Osteocyte (in vitro differentiated cells): ENCODE results near the gene ABI3BP. TPM values are rescaled to one million over a fixed set of nuclear protein-coding genes. Genes with fewer than 3 reads are reported as not detected.

ENCODE experiments used
- DNase-seq: peaks from one replicate; pipeline ENCODE4 v3.0.0; 2021; ENCODE audit warnings: mixed read lengths; ENCODE audit not compliant: unreplicated experiment; ENCODE audit errors: extremely low spot score
- H3K27ac Mint-ChIP-seq: one replicate; pipeline ENCODE4 v1.8.0; 2021; ENCODE audit warnings: mild to moderate bottlenecking, mixed read lengths; ENCODE audit not compliant: unreplicated experiment
- H3K27me3 Mint-ChIP-seq: one replicate; pipeline ENCODE4 v1.8.0; 2021; ENCODE audit warnings: mixed read lengths; ENCODE audit not compliant: unreplicated experiment
- H3K36me3 Mint-ChIP-seq: one replicate; pipeline ENCODE4 v1.8.0; 2021; ENCODE audit warnings: mixed read lengths; ENCODE audit not compliant: unreplicated experiment
- H3K4me1 Mint-ChIP-seq: one replicate; pipeline ENCODE4 v1.8.0; 2021; ENCODE audit warnings: mixed read lengths; ENCODE audit not compliant: unreplicated experiment
- H3K4me3 Mint-ChIP-seq: one replicate; pipeline ENCODE4 v1.8.0; 2021; ENCODE audit warnings: mild to moderate bottlenecking, moderate library complexity, mixed read lengths; ENCODE audit not compliant: unreplicated experiment
- H3K9me3 Mint-ChIP-seq: one replicate; pipeline ENCODE4 v1.8.0; 2021; ENCODE audit warnings: mixed read lengths; ENCODE audit not compliant: unreplicated experiment
- CTCF ChIP-seq: fragments of 200-600 bp; sonication (generic); IDR thresholded peaks from 2 replicates; pipeline ENCODE4 v1.5.0; 2021; ENCODE audit warnings: antibody characterized with exemption, mild to moderate bottlenecking, moderate library complexity
- total RNA-seq: library from RNA; stranded (reverse); gene quantifications from 2 replicates; pipeline ENCODE4 v1.2.1, GENCODE V29; 2021

ABI3BP gene
- total RNA-seq, 1 donor from 2014 or later, result 157 TPM

GRCh38 chr3:100715176-100715575, 278.0 kb downstream of the ABI3BP start:
- Mint-ChIP-seq H3K27me3 (no peaks in the 10 kb centered on the region), H3K4me1 (peaks cover 70% of the 10 kb centered on the region), H3K36me3 (peaks cover 58% of the 10 kb centered on the region), H3K4me3 (no peak overlapping the region), H3K9me3 (peaks cover 4% of the 10 kb centered on the region), H3K27ac (no peak overlapping the region)
- no peak for DNase-seq
- TF ChIP-seq CTCF, result no peak

GRCh38 chr3:100710261-100710968, 282.8 kb downstream of the ABI3BP start:
- peak; percentile 41 for TF ChIP-seq CTCF
- Mint-ChIP-seq H3K4me1 (peaks cover 36% of the 10 kb centered on the region), H3K27me3 (peaks cover 12% of the 10 kb centered on the region), H3K27ac (peak overlapping the region; percentile 89), H3K4me3 (peak overlapping the region; percentile 80), H3K9me3 (no peaks in the 10 kb centered on the region), H3K36me3 (peaks cover 29% of the 10 kb centered on the region)
- no peak for DNase-seq

GRCh38 chr3:100709842-100710260, 283.4 kb downstream of the ABI3BP start:
- H3K27ac Mint-ChIP-seq, result peak overlapping the region; percentile 89
- peaks cover 24% of the 10 kb centered on the region for H3K36me3 Mint-ChIP-seq
- H3K27me3 Mint-ChIP-seq, result peaks cover 12% of the 10 kb centered on the region
- H3K4me1 Mint-ChIP-seq, result peaks cover 33% of the 10 kb centered on the region
- H3K9me3 Mint-ChIP-seq, result no peaks in the 10 kb centered on the region
- peak; percentile 85 for DNase-seq
- peak overlapping the region; percentile 81 for H3K4me3 Mint-ChIP-seq
- TF ChIP-seq CTCF, result peak; percentile 17

- H3K4me3 Mint-ChIP-seq, result peak within 1 kb of the TSS; percentile 81
- H3K36me3 Mint-ChIP-seq, result peaks cover 23% of the 10 kb centered on the region
- peaks cover 32% of the 10 kb centered on the region for H3K4me1 Mint-ChIP-seq
- no peak for TF ChIP-seq CTCF
- peak within 1 kb of the TSS; percentile 89 for H3K27ac Mint-ChIP-seq
- H3K27me3 Mint-ChIP-seq, result peaks cover 12% of the 10 kb centered on the region
- peak; percentile 100 for DNase-seq
- no peaks in the 10 kb centered on the region for H3K9me3 Mint-ChIP-seq
Measured at GRCh38 chr3:100708989-100709841, 284.0 kb downstream of the ABI3BP start, which contains the start of gene TFG. Gene TFG (plus strand): TSS chr3:100709494. CDS start chr3:100713686, 4,192 bp downstream.

- no peak for TF ChIP-seq CTCF
- no peaks in the 10 kb centered on the region for H3K9me3 Mint-ChIP-seq
- H3K4me3 Mint-ChIP-seq, result peak overlapping the region; percentile 81
- H3K36me3 Mint-ChIP-seq, result peaks cover 19% of the 10 kb centered on the region
- DNase-seq, result no peak
- peaks cover 31% of the 10 kb centered on the region for H3K4me1 Mint-ChIP-seq
- peak overlapping the region; percentile 89 for H3K27ac Mint-ChIP-seq
- peaks cover 14% of the 10 kb centered on the region for H3K27me3 Mint-ChIP-seq
Measured at GRCh38 chr3:100708644-100708988, 284.6 kb downstream of the ABI3BP start.
